Inflammatory macrophage treated with lipopolysaccharide for 4 hours (primary cell): Measurements from ENCODE around the gene MEGF6.
"Not testable (repeated sequence)": the region's sequence is repeated elsewhere in the genome, so short reads cannot be mapped to it uniquely, and the experiment has no call there.

Experiments
- DNase-seq: peaks from one replicate; pipeline ENCODE4 v3.0.0-alpha.2; 2020

MEGF6 gene

GRCh38 chr1:3626025-3626424 is 14.7 kb upstream of the MEGF6 start:
- no peak for DNase-seq

- no peak for DNase-seq
These were observed 14.0 kb upstream of the MEGF6 start for GRCh38 chr1:3625151-3625907.

GRCh38 chr1:3624200-3625136 is 13.2 kb upstream of the MEGF6 start, which contains the start of gene TPRG1L:
TPRG1L (plus strand) TSS chr1:3625015; CDS start chr1:3625073, 58 bp downstream.
- DNase-seq = peak; percentile 98

GRCh38 chr1:3623441-3624199 is 12.3 kb upstream of the MEGF6 start:
- DNase-seq = no peak

GRCh38 chr1:3622102-3622501 is 10.8 kb upstream of the MEGF6 start:
- not testable (repeated sequence) for DNase-seq

- DNase-seq = not testable (repeated sequence)
These were observed 9.9 kb upstream of the MEGF6 start for GRCh38 chr1:3621151-3621671.

GRCh38 chr1:3620708-3621107 is 9.4 kb upstream of the MEGF6 start:
- no peak for DNase-seq

GRCh38 chr1:3618881-3619671 is 7.8 kb upstream of the MEGF6 start:
- DNase-seq = peak; percentile 69

- no peak for DNase-seq
These were observed 7.2 kb upstream of the MEGF6 start for GRCh38 chr1:3618531-3618880.

- DNase-seq = no peak
These were observed 6.6 kb upstream of the MEGF6 start for GRCh38 chr1:3617806-3618345.

- DNase-seq = no peak
These were observed 5.6 kb upstream of the MEGF6 start for GRCh38 chr1:3616861-3617260.

- peak; percentile 21 for DNase-seq
These were observed 3.7 kb upstream of the MEGF6 start for GRCh38 chr1:3614755-3615742.

- DNase-seq = no peak
These were observed 815 bp upstream of the MEGF6 start for GRCh38 chr1:3612123-3612522.

GRCh38 chr1:3610527-3611169 is 660 bp downstream of the MEGF6 start:
- DNase-seq = no peak

- no peak for DNase-seq
These were observed 1.4 kb downstream of the MEGF6 start for GRCh38 chr1:3609769-3610526.

- DNase-seq = no peak
These were observed 2.1 kb downstream of the MEGF6 start for GRCh38 chr1:3609016-3609768.

- no peak for DNase-seq
These were observed 3.2 kb downstream of the MEGF6 start for GRCh38 chr1:3608154-3608553.

GRCh38 chr1:3607703-3608065 is 3.6 kb downstream of the MEGF6 start:
- DNase-seq = no peak
